ENCODE data around the gene DDX24.

DNA sequence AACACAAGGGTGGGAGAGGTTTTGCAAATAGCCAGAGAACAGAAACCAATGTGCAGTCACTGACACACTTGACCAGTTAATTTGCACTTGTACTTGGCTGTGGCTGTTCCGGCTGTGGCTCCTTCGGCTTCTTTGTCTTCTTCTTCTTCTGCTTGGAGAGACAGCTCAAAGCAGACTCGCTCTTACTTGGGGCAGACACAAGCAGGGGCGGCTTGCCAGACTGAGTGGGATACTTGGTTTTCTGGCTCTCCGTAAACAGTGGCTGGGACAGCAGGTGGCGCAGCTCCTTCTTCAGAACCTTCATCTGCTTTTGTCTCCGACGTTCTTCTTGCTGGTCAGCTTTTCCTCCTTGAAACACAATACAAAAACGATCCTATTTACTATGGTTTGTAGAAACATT, 29.9 kb downstream of the DDX24 start:
- TF ChIP-seq POLR2A (IDR thresholded peaks at IDR 0.05) (no peak), POLR2AphosphoS5 (IDR thresholded peaks at IDR 0.05; ENCODE audit: insufficient read depth in 1 of 2, low read depth in 1 of 2) (no peak)

Data from vagina (tissue), 2 donors.